Trophoblast cell (in vitro differentiated cells and primary cell): Measurements from ENCODE around the gene MUS81.

Experiments
- DNase-seq, 2 donors: peaks; one replicate each; pipeline ENCODE4 v3.0.0-alpha.2; 2016
- H2AFZ ChIP-seq: 2 replicates; pipeline ENCODE4 v1.6.1; 2013; ENCODE audit warnings: low read length, moderate library complexity, mild to moderate bottlenecking; ENCODE audit not compliant: insufficient read depth, poor library complexity
- H2AK5ac ChIP-seq: 2 replicates; pipeline ENCODE4 v1.6.1; 2013; ENCODE audit warnings: mild to moderate bottlenecking, low read length
- H2BK120ac ChIP-seq: 2 replicates; pipeline ENCODE4 v1.6.1; 2013; ENCODE audit warnings: low read length, mild to moderate bottlenecking, moderate library complexity; ENCODE audit not compliant: insufficient read depth, poor library complexity
- H2BK12ac ChIP-seq: 2 replicates; pipeline ENCODE4 v1.6.1; 2013; ENCODE audit warnings: mild to moderate bottlenecking, low read length, moderate library complexity
- H2BK5ac ChIP-seq: 2 replicates; pipeline ENCODE4 v1.6.1; 2013; ENCODE audit warnings: low read length, low read depth, moderate library complexity, mild to moderate bottlenecking; ENCODE audit not compliant: poor library complexity
- H3K14ac ChIP-seq: 2 replicates; pipeline ENCODE4 v1.6.1; 2013; ENCODE audit warnings: mild to moderate bottlenecking, low read length
- H3K18ac ChIP-seq: 2 replicates; pipeline ENCODE4 v1.6.1; 2013; ENCODE audit warnings: mild to moderate bottlenecking, low read length
- H3K23ac ChIP-seq: 2 replicates; pipeline ENCODE4 v1.6.1; 2013; ENCODE audit warnings: low read length
- H3K27ac ChIP-seq: 2 replicates; pipeline ENCODE4 v1.5.1; 2013; ENCODE audit warnings: low read depth, mild to moderate bottlenecking, inconsistent platforms, low read length, moderate library complexity
- H3K27me3 ChIP-seq: 2 replicates; pipeline ENCODE4 v1.6.1; 2013; ENCODE audit warnings: inconsistent platforms, mild to moderate bottlenecking, low read length, moderate library complexity; ENCODE audit not compliant: insufficient read depth
- H3K36me3 ChIP-seq, 2 experiments: 1 replicate in 1 of 2; 2 replicates in 1 of 2; pipeline ENCODE4 v1.6.1; 2013; ENCODE audit warnings: low read length in 2 of 2, mild to moderate bottlenecking in 2 of 2, moderate library complexity in 1 of 2; ENCODE audit not compliant: insufficient read depth in 2 of 2, control insufficient read depth in 1 of 2
- H3K4ac ChIP-seq: 2 replicates; pipeline ENCODE4 v1.6.1; 2013; ENCODE audit warnings: low read depth, mild to moderate bottlenecking, low read length, moderate library complexity
- H3K4me1 ChIP-seq, 2 experiments: 1 replicate in 1 of 2; 2 replicates in 1 of 2; pipeline ENCODE4 v1.6.1; 2013; ENCODE audit warnings: low read length in 2 of 2, mild to moderate bottlenecking in 2 of 2, moderate library complexity in 1 of 2; ENCODE audit not compliant: insufficient read depth in 2 of 2, control insufficient read depth in 1 of 2
- H3K4me2 ChIP-seq: 2 replicates; pipeline ENCODE4 v1.6.1; 2013; ENCODE audit warnings: inconsistent platforms, mild to moderate bottlenecking, low read length, moderate library complexity
- H3K4me3 ChIP-seq: 2 replicates; pipeline ENCODE4 v1.5.1; 2013; ENCODE audit warnings: mild to moderate bottlenecking, low read depth, low read length, inconsistent platforms
- H3K79me1 ChIP-seq: one replicate; pipeline ENCODE4 v1.6.1; 2013; ENCODE audit warnings: low read length
- H3K79me2 ChIP-seq: 2 replicates; pipeline ENCODE4 v1.6.1; 2013; ENCODE audit warnings: low read length, mild to moderate bottlenecking; ENCODE audit not compliant: control insufficient read depth, insufficient read depth, poor library complexity
- H3K9ac ChIP-seq: 2 replicates; pipeline ENCODE4 v1.6.1; 2013; ENCODE audit warnings: mild to moderate bottlenecking, low read length
- H3K9me3 ChIP-seq: 2 replicates; pipeline ENCODE4 v1.6.1; 2013; ENCODE audit warnings: low read depth, mild to moderate bottlenecking, control low read depth, inconsistent platforms, low read length; ENCODE audit not compliant: insufficient read depth
- H4K12ac ChIP-seq: 2 replicates; pipeline ENCODE4 v1.6.1; 2013; ENCODE audit warnings: low read depth, mild to moderate bottlenecking, low read length, moderate library complexity
- H4K8ac ChIP-seq: 2 replicates; pipeline ENCODE4 v1.6.1; 2013; ENCODE audit warnings: low read depth, mild to moderate bottlenecking, low read length, moderate library complexity
- H4K91ac ChIP-seq: one replicate; pipeline ENCODE4 v1.6.1; 2013; ENCODE audit warnings: low read depth, mild to moderate bottlenecking, low read length, moderate library complexity
- WGBS: extraction: QIAGEN DNeasy Blood & Tissue Kit; methylation state at CpG from one replicate; pipeline ENCODE4 v1.1.7; 2013; ENCODE audit warnings: missing lambda C conversion rate; ENCODE audit not compliant: insufficient read length, insufficient coverage; ENCODE audit errors: extremely low coverage; 5-methylcytosine and 5-hydroxymethylcytosine counted together

MUS81 gene

GRCh38 chr11:65854852-65855837 is 5.1 kb upstream of the MUS81 start:
- H3K4me1 ChIP-seq, result peaks cover 11 to 13% of the 10 kb centered on the region in 2 experiments
- no CpG with 5 or more reads among the region's 15 CpGs for WGBS
- H2AK5ac ChIP-seq, result no peak overlapping the region
- H3K4me2 ChIP-seq, result peak overlapping the region; percentile 91
- no peak overlapping the region for H3K18ac ChIP-seq
- H2BK12ac ChIP-seq, result no peak overlapping the region
- H2AFZ ChIP-seq, result no peak overlapping the region
- no peak overlapping the region for H2BK120ac ChIP-seq
- H3K9ac ChIP-seq, result no peak overlapping the region
- H3K27ac ChIP-seq, result no peak overlapping the region
- H3K23ac ChIP-seq, result no peak overlapping the region
- H4K91ac ChIP-seq, result no peak overlapping the region
- no peak overlapping the region for H4K8ac ChIP-seq
- no peak for DNase-seq
- no peak overlapping the region for H2BK5ac ChIP-seq
- H3K4ac ChIP-seq, result no peak overlapping the region
- peaks cover 23% of the 10 kb centered on the region for H3K79me1 ChIP-seq
- peaks cover 25% of the 10 kb centered on the region for H3K79me2 ChIP-seq
- H3K9me3 ChIP-seq, result peaks cover 7% of the 10 kb centered on the region
- H3K27me3 ChIP-seq, result no peaks in the 10 kb centered on the region
- H3K36me3 ChIP-seq, result peaks cover 55 to 59% of the 10 kb centered on the region in 2 experiments
- no peak overlapping the region for H3K4me3 ChIP-seq
- no peak overlapping the region for H3K14ac ChIP-seq
- no peak overlapping the region for H4K12ac ChIP-seq

- H4K91ac ChIP-seq, result no peak overlapping the region
- no peak overlapping the region for H2BK5ac ChIP-seq
- WGBS, result no CpG with 5 or more reads among the region's 15 CpGs
- H2BK120ac ChIP-seq, result no peak overlapping the region
- H3K4me1 ChIP-seq, result peaks cover 11 to 13% of the 10 kb centered on the region in 2 experiments
- H3K9me3 ChIP-seq, result peaks cover 7% of the 10 kb centered on the region
- no peak overlapping the region for H4K8ac ChIP-seq
- H3K14ac ChIP-seq, result no peak overlapping the region
- H3K4ac ChIP-seq, result peak overlapping the region; percentile 98
- no peak overlapping the region for H2BK12ac ChIP-seq
- H3K23ac ChIP-seq, result no peak overlapping the region
- H3K4me3 ChIP-seq, result no peak overlapping the region
- peaks cover 29% of the 10 kb centered on the region for H3K79me1 ChIP-seq
- peak overlapping the region; percentile 91 for H3K4me2 ChIP-seq
- no peak overlapping the region for H4K12ac ChIP-seq
- H2AK5ac ChIP-seq, result no peak overlapping the region
- H3K79me2 ChIP-seq, result peaks cover 32% of the 10 kb centered on the region
- H3K9ac ChIP-seq, result peak overlapping the region; percentile 98
- H2AFZ ChIP-seq, result no peak overlapping the region
- H3K36me3 ChIP-seq, result peaks cover 55 to 58% of the 10 kb centered on the region in 2 experiments
- H3K27me3 ChIP-seq, result no peaks in the 10 kb centered on the region
- H3K27ac ChIP-seq, result no peak overlapping the region
- no peak for DNase-seq
- H3K18ac ChIP-seq, result no peak overlapping the region
Observed at GRCh38 chr11:65855927-65856363, 4.3 kb upstream of the MUS81 start.

- Histone ChIP-seq H3K27ac (peak overlapping the region; percentile 97), H3K9ac (peak overlapping the region; percentile 98), H3K4ac (peak overlapping the region; percentile 98), H3K4me2 (peak overlapping the region; percentile 91), H3K79me2 (peaks cover 35% of the 10 kb centered on the region), H3K4me3 (peak overlapping the region; percentile 98), H4K12ac (peak overlapping the region; percentile 83), H3K36me3 (peaks cover 52 to 53% of the 10 kb centered on the region in 2 experiments), H2BK120ac (peak overlapping the region; percentile 93), H3K9me3 (peaks cover 6% of the 10 kb centered on the region), H3K27me3 (no peaks in the 10 kb centered on the region), H4K8ac (peak overlapping the region; percentile 59), H3K4me1 (peaks cover 15 to 18% of the 10 kb centered on the region in 2 experiments), H2AK5ac (peak overlapping the region; percentile 97), H2AFZ (peak overlapping the region; percentile 24), H2BK12ac (peak overlapping the region; percentile 31), H2BK5ac (peak overlapping the region; percentile 89), H3K23ac (no peak overlapping the region), H3K18ac (peak overlapping the region; percentile 95), H3K79me1 (peaks cover 30% of the 10 kb centered on the region), H3K14ac (peak overlapping the region; percentile 99), H4K91ac (peak overlapping the region; percentile 98)
- WGBS, result no CpG with 5 or more reads among the region's 57 CpGs
- peak; percentile 80 to 85 for DNase-seq
Observed at GRCh38 chr11:65856689-65857499, 3.3 kb upstream of the MUS81 start.

- Histone ChIP-seq H3K9me3 (peaks cover 4% of the 10 kb centered on the region), H2AFZ (peak overlapping the region; percentile 59), H3K27ac (peak overlapping the region; percentile 97), H2BK12ac (peak overlapping the region; percentile 31), H3K4me3 (peak overlapping the region; percentile 98), H3K4me1 (peaks cover 17 to 18% of the 10 kb centered on the region in 2 experiments), H3K4me2 (peak overlapping the region; percentile 91), H3K18ac (peak overlapping the region; percentile 95), H4K8ac (peak overlapping the region; percentile 59), H3K23ac (no peak overlapping the region), H3K27me3 (no peaks in the 10 kb centered on the region), H3K4ac (peak overlapping the region; percentile 98), H2BK5ac (peak overlapping the region; percentile 89), H3K9ac (peak overlapping the region; percentile 98), H3K79me1 (peaks cover 30% of the 10 kb centered on the region), H2BK120ac (peak overlapping the region; percentile 93), H4K12ac (peak overlapping the region; percentile 83), H4K91ac (peak overlapping the region; percentile 98), H3K14ac (peak overlapping the region; percentile 99), H3K36me3 (peaks cover 52 to 53% of the 10 kb centered on the region in 2 experiments), H2AK5ac (peak overlapping the region; percentile 97), H3K79me2 (peaks cover 35% of the 10 kb centered on the region)
- WGBS, result no CpG with 5 or more reads among the region's 49 CpGs
- peak in 1 of 2 donors; percentile 68 for DNase-seq
Observed at GRCh38 chr11:65857500-65857852, 2.8 kb upstream of the MUS81 start.
